BLaER1 (cell line): Measurements from ENCODE around the gene DLG2.

Experiments
- H3K27ac ChIP-seq: shearing (Covaris generic); formaldehyde crosslinking; 2 replicates; pipeline ENCODE4 v1.8.1; 2022
- H3K27me3 ChIP-seq: shearing (Covaris generic); formaldehyde crosslinking; 2 replicates; pipeline ENCODE4 v1.8.1; 2022
- H3K36me3 ChIP-seq: shearing (Covaris generic); formaldehyde crosslinking; 2 replicates; pipeline ENCODE4 v1.8.1; 2022
- H3K4me1 ChIP-seq: shearing (Covaris generic); formaldehyde crosslinking; 2 replicates; pipeline ENCODE4 v1.8.1; 2022
- H3K4me2 ChIP-seq: shearing (Covaris generic); formaldehyde crosslinking; 2 replicates; pipeline ENCODE4 v1.8.1; 2022
- H3K4me3 ChIP-seq: shearing (Covaris generic); formaldehyde crosslinking; 2 replicates; pipeline ENCODE4 v1.8.1; 2022
- H3K9ac ChIP-seq: shearing (Covaris generic); formaldehyde crosslinking; 2 replicates; pipeline ENCODE4 v1.8.1; 2022
- H3K9me3 ChIP-seq: shearing (Covaris generic); formaldehyde crosslinking; 2 replicates; pipeline ENCODE4 v1.8.1; 2022
- H4K20me1 ChIP-seq: shearing (Covaris generic); formaldehyde crosslinking; 2 replicates; pipeline ENCODE4 v1.8.1; 2022
- Cebpa-rat ChIP-seq: shearing (Covaris generic); IDR thresholded peaks from 2 replicates; pipeline ENCODE4 v1.8.1; 2022

The DLG2 gene

DNA sequence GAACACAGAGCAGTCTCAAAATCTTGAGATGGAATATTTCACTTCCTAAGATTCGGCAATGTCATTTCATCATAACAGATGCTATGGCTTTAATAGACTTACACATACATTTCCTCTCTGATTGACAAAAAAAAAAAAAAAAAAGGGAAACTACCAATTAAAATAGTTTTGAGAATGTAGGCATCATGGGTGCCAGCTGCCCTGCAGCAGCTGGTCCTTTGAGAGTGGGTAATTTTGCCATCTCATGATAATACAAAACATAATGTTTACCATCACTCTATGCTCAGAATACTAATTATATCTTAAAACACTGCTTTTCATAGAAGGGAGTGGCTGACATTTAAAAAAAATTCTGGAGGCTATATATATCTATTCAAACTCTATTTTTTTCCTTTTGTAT is 1565.4 kb downstream of the DLG2 start:
- Histone ChIP-seq H3K27me3 (no peaks in the 10 kb centered on the region), H3K9me3 (no peaks in the 10 kb centered on the region), H3K36me3 (no peaks in the 10 kb centered on the region), H3K4me1 (no peaks in the 10 kb centered on the region), H4K20me1 (no peaks in the 10 kb centered on the region), H3K9ac (no peak overlapping the region), H3K4me3 (no peak overlapping the region), H3K4me2 (no peak overlapping the region), H3K27ac (no peak overlapping the region)
- no peak for TF ChIP-seq Cebpa-rat

DNA sequence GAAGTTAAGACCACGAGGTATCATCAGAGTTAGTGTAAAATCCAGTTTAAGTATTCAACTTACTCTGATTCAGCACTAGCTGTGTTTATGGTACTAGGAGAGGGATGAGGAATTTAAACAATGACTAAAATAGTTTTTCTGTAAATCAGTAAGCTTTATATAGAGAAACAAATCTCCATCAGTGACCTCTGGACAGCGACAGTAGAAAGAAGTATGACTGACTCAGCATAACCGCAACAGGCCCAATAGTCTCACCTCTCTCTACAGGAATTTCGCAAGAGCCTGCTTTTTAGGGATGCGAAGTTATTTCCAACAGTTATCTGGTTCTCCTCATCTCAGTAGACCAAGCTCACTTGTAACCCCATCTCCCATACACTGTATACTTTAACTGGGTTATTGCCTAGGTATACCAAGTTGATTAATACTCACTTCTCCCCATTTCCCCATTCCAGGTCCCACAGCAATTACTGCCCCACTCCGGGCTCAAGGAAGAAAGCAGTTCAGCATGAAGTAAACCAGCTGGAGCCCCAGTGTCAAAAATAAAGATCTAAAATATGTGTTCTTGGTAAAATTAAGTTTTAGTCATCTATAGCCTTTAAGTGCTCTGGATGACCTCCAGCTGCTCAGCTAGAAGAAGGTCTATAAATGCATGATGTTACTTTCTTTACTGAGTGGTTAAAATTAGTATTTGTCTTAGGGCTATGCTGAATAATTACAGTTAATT is 1570.3 kb downstream of the DLG2 start:
- Histone ChIP-seq H3K4me1 (no peaks in the 10 kb centered on the region), H3K36me3 (no peaks in the 10 kb centered on the region), H4K20me1 (no peaks in the 10 kb centered on the region), H3K27ac (no peak overlapping the region), H3K9me3 (no peaks in the 10 kb centered on the region), H3K27me3 (no peaks in the 10 kb centered on the region), H3K4me3 (no peak overlapping the region), H3K9ac (no peak overlapping the region), H3K4me2 (no peak overlapping the region)
- TF ChIP-seq Cebpa-rat, result no peak

DNA sequence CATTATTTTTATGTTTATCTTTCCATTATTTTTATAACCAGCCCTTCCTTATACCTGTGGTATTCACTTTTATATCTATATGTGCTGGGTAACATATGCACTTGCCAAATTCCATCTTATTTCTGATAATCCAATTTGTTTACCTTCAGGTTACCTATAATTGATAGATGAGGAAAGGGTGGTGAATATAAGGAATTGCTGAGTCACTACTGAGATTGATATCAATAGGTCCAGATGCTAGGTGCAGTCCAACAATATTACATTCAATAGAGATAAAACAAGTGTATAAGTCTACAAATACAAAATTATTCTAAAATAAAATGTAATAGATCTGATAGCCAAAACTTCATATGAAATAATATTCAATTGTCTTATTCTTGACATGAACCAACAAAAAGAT is 1582.0 kb downstream of the DLG2 start:
- TF ChIP-seq Cebpa-rat, result no peak
- no peaks in the 10 kb centered on the region for H3K9me3 ChIP-seq
- no peak overlapping the region for H3K27ac ChIP-seq
- H3K9ac ChIP-seq, result no peak overlapping the region
- no peaks in the 10 kb centered on the region for H4K20me1 ChIP-seq
- no peak overlapping the region for H3K4me3 ChIP-seq
- no peaks in the 10 kb centered on the region for H3K27me3 ChIP-seq
- H3K4me2 ChIP-seq, result no peak overlapping the region
- no peaks in the 10 kb centered on the region for H3K36me3 ChIP-seq
- no peaks in the 10 kb centered on the region for H3K4me1 ChIP-seq

DNA sequence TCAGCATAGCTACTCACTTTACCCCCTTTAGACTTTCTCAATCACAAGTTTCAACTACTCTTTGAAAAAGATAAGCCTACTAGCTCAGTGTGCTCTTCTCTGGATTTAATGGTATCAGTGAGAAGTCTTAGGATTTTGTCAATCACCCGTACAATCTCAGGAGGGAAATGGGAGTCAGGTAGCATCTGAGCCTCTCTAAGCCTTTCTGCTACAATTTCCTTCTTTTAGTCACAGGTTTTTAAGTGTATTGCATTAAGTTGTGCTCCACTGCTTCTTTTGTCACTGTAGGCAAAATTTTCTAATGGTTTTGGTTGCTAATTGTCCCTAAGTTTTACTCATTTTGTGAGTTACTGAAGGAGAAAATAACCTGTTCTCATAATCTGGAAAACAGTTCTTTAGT is 1582.4 kb downstream of the DLG2 start:
- H3K4me3 ChIP-seq, result no peak overlapping the region

DNA sequence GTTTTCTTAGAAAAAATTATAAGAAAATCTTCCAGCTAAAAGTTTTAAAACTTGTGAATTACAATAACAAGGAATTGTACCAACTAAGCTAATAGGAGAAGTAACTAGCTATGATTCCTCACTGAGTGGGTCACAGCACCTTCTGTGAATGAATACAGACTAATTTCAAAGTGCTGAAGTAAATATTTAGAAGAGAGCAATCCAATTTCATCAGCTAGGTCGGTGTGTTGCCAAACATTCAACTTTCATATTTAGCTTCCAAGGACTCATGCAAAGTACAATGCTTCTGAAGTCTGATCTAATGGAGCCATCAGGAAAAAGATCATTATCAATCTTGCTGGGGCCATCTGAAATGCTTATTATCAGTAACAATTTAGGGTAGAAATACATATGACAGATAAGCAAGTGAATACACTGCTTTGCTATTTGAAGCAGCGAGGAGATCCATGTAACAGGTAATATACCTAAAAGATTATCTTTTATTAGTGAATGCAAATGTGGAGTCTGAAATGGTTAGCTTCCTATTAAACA is 1590.4 kb downstream of the DLG2 start:
- Histone ChIP-seq H3K4me1 (no peaks in the 10 kb centered on the region), H3K36me3 (no peaks in the 10 kb centered on the region), H3K4me2 (no peak overlapping the region), H3K9ac (no peak overlapping the region), H3K27ac (no peak overlapping the region), H3K4me3 (no peak overlapping the region), H3K27me3 (no peaks in the 10 kb centered on the region), H4K20me1 (no peaks in the 10 kb centered on the region), H3K9me3 (no peaks in the 10 kb centered on the region)
- TF ChIP-seq Cebpa-rat, result no peak

More for the DNA sequence above, 1582.4 kb downstream of the DLG2 start:
- Histone ChIP-seq H3K36me3 (no peaks in the 10 kb centered on the region), H3K9me3 (no peaks in the 10 kb centered on the region), H3K27ac (no peak overlapping the region), H3K9ac (no peak overlapping the region), H3K27me3 (no peaks in the 10 kb centered on the region), H4K20me1 (no peaks in the 10 kb centered on the region), H3K4me1 (no peaks in the 10 kb centered on the region), H3K4me2 (no peak overlapping the region)
- no peak for TF ChIP-seq Cebpa-rat

DNA sequence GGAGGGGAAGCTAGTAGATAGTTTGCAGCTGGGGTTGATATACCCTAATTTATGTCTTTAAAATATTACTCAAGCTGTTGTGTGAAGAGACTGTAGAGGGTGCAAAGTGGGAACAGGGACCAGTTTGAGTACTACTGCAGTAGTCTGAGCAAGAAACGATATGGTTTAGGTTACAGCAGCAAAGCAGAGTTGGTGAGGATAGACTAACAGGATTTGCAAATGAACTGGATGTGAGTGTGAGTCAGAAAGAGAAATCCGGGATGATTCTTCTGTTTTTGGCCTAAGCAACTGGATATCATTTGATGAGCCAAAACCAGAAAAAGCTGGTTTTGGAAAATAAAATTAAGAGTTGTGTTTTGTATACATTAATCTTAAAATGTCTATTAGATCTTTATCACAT is 1591.5 kb downstream of the DLG2 start:
- Histone ChIP-seq H3K27me3 (no peaks in the 10 kb centered on the region), H3K9ac (no peak overlapping the region), H3K4me2 (no peak overlapping the region), H3K36me3 (no peaks in the 10 kb centered on the region), H3K9me3 (no peaks in the 10 kb centered on the region), H3K4me3 (no peak overlapping the region), H3K27ac (no peak overlapping the region), H4K20me1 (no peaks in the 10 kb centered on the region), H3K4me1 (no peaks in the 10 kb centered on the region)
- no peak for TF ChIP-seq Cebpa-rat

DNA sequence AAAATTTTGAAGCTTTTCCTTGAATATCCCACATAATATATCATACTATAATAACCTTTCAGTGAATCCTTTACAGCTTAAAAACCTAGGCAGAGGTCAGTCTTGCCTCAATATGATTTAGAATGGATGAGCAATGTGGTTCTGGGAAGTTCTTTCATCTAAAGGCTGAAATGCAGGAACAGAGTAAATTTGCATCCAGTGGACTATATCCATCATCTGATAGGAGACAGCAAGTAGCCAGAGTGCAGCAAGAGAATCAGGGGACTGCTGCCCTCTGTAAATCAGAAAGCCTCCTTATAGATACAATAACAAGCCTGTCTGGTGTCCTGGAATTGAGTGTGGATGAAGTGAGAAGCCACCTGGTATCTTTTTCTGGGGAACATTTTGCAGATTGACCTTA is 1592.7 kb downstream of the DLG2 start:
- Histone ChIP-seq H3K4me3 (no peak overlapping the region), H3K36me3 (no peaks in the 10 kb centered on the region), H4K20me1 (no peaks in the 10 kb centered on the region), H3K27me3 (no peaks in the 10 kb centered on the region), H3K9me3 (no peaks in the 10 kb centered on the region), H3K27ac (no peak overlapping the region), H3K4me1 (no peaks in the 10 kb centered on the region), H3K4me2 (no peak overlapping the region), H3K9ac (no peak overlapping the region)
- no peak for TF ChIP-seq Cebpa-rat

DNA sequence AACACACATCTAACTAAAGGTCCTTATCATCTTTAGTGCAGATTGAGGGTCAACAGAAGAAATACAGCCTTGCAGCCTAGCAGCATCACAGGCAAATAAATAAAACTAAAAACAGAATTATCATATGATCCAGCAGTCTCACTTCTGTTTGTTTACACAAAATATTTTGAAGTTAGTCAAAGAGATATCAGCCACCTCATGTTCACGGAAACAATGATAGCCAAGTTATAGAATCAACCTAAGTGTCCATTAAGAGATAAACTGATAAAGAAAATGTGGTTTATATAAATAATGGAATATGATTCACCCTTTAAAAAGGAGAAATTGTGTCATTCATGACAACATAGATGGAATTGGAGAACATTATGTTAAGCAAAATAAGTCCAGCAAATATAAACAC is 1602.9 kb downstream of the DLG2 start:
- Histone ChIP-seq H3K9ac (no peak overlapping the region), H3K4me3 (no peak overlapping the region), H3K4me1 (no peaks in the 10 kb centered on the region), H3K36me3 (no peaks in the 10 kb centered on the region), H4K20me1 (no peaks in the 10 kb centered on the region), H3K27me3 (no peaks in the 10 kb centered on the region), H3K9me3 (no peaks in the 10 kb centered on the region), H3K27ac (no peak overlapping the region), H3K4me2 (no peak overlapping the region)
- TF ChIP-seq Cebpa-rat, result no peak

DNA sequence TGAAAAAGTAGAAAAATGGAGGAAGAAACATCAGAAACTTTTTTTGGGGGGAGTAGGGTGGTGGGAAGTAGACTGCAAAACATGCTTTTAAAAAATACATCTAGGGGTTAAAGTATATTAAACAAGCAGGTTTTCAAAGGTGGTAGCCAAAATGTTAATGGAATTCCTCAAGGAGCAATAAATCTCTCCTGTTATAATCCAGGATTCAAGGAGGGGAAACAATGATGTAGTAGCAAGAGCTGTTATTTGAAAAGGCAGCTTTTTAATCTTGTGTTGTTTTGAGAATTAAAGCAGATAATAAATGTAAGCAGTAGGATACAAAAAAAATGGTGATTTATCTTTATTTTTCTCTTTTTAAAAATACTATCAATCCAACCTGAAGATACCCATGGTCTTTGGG is 1604.4 kb downstream of the DLG2 start:
- no peaks in the 10 kb centered on the region for H3K27me3 ChIP-seq
- no peak overlapping the region for H3K9ac ChIP-seq
- no peak overlapping the region for H3K27ac ChIP-seq
- TF ChIP-seq Cebpa-rat, result no peak
- H3K4me2 ChIP-seq, result no peak overlapping the region
- H3K9me3 ChIP-seq, result no peaks in the 10 kb centered on the region
- no peaks in the 10 kb centered on the region for H3K36me3 ChIP-seq
- no peaks in the 10 kb centered on the region for H4K20me1 ChIP-seq
- no peak overlapping the region for H3K4me3 ChIP-seq
- no peaks in the 10 kb centered on the region for H3K4me1 ChIP-seq

DNA sequence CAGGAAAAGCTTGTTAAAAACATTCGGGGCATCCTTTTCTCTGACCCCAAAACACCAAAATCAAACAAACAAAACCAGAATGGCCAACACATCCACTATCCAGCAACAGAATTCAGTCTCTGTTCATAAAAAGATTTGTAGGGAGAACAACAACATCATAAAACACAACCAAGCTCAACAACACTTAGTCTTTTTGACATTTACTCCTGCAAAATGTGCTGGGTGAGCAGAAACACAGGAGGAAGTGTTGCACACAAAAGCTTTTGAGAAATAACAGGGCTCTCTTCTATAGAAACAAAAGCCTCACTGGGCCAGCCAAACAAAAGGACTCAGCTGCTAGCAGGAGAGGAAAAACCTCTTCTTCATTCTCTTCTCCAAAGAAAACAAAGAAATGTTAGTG is 1604.9 kb downstream of the DLG2 start:
- H3K36me3 ChIP-seq, result no peaks in the 10 kb centered on the region
- no peaks in the 10 kb centered on the region for H4K20me1 ChIP-seq
- H3K27ac ChIP-seq, result no peak overlapping the region
- no peak overlapping the region for H3K4me3 ChIP-seq
- H3K4me1 ChIP-seq, result no peaks in the 10 kb centered on the region
- no peaks in the 10 kb centered on the region for H3K9me3 ChIP-seq
- H3K4me2 ChIP-seq, result no peak overlapping the region
- TF ChIP-seq Cebpa-rat, result no peak
- H3K27me3 ChIP-seq, result no peaks in the 10 kb centered on the region
- no peak overlapping the region for H3K9ac ChIP-seq

DNA sequence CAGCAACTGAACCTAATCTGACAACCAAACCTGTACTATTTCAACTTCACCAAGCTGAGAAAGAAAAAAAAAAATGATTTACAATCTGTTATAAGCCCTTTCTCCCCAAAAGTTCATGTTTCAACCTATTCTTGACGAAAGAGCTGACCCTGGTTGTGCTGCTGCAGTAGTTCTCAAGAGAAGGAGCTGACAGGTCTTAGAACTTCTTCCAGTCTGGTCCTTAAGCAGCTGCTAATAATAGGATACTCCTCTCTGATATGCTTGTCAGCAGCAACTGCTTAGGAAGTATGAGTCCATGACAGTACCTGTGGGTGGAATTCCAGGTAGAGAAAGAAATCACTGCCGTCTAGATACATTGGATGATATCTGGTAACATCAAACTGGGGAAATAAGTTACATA is 1605.9 kb downstream of the DLG2 start:
- Histone ChIP-seq H4K20me1 (no peaks in the 10 kb centered on the region), H3K4me3 (no peak overlapping the region), H3K4me2 (no peak overlapping the region), H3K9me3 (no peaks in the 10 kb centered on the region), H3K4me1 (no peaks in the 10 kb centered on the region), H3K27me3 (no peaks in the 10 kb centered on the region), H3K36me3 (no peaks in the 10 kb centered on the region), H3K9ac (no peak overlapping the region), H3K27ac (no peak overlapping the region)
- no peak for TF ChIP-seq Cebpa-rat
